Measurements from ENCODE around the gene AFF3.

GRCh38 chr2:99725820-99726219 is 416.6 kb downstream of the AFF3 start:
- TF ChIP-seq CTCF (IDR thresholded peaks at IDR 0.05) (peak in 2 of 3 experiments; percentile 3 to 18), POLR2A (IDR thresholded peaks at IDR 0.05) (no peak)
